H9 (cell line): ENCODE data around the gene CD27. TPM values are rescaled to one million over a fixed set of nuclear protein-coding genes. Genes with fewer than 3 reads are reported as not detected.

Experiments used
- DNase-seq: peaks from one replicate; pipeline ENCODE4 v3.0.0-alpha.2; 2017
- H2AFZ ChIP-seq: one replicate; pipeline ENCODE4 v1.6.1; 2013; ENCODE audit warnings: mild to moderate bottlenecking, low read length, control low read depth, moderate library complexity
- H2AK5ac ChIP-seq: 2 replicates; pipeline ENCODE4 v1.6.1; 2013; ENCODE audit warnings: low read length, control low read depth, mixed read lengths; ENCODE audit not compliant: insufficient read length
- H2BK120ac ChIP-seq: one replicate; pipeline ENCODE4 v1.6.1; 2013; ENCODE audit warnings: low read depth, mild to moderate bottlenecking, low read length, control low read depth, inconsistent platforms; ENCODE audit not compliant: poor library complexity, severe bottlenecking
- H2BK12ac ChIP-seq: 2 replicates; pipeline ENCODE4 v1.6.1; 2013; ENCODE audit warnings: low read length, control low read depth, mixed read lengths, low read depth; ENCODE audit not compliant: insufficient read length
- H2BK15ac ChIP-seq: 2 replicates; pipeline ENCODE4 v1.6.1; 2013; ENCODE audit warnings: low read depth, low read length, control low read depth
- H2BK20ac ChIP-seq: one replicate; pipeline ENCODE4 v1.6.1; 2013; ENCODE audit warnings: low read depth, mild to moderate bottlenecking, low read length, control low read depth, inconsistent platforms; ENCODE audit not compliant: poor library complexity, severe bottlenecking
- H2BK5ac ChIP-seq: 2 replicates; pipeline ENCODE4 v1.6.1; 2013; ENCODE audit warnings: low read length, control low read depth, mixed read lengths; ENCODE audit not compliant: insufficient read length
- H3K14ac ChIP-seq: 2 replicates; pipeline ENCODE4 v1.6.1; 2013; ENCODE audit warnings: low read length, control low read depth; ENCODE audit not compliant: insufficient read depth
- H3K18ac ChIP-seq: 2 replicates; pipeline ENCODE4 v1.6.1; 2013; ENCODE audit warnings: low read depth, mild to moderate bottlenecking, mixed read lengths, low read length, control low read depth; ENCODE audit not compliant: insufficient read length
- H3K23ac ChIP-seq: 2 replicates; pipeline ENCODE4 v1.6.1; 2013; ENCODE audit warnings: low read length, control low read depth, mixed read lengths, low read depth; ENCODE audit not compliant: insufficient read length
- H3K23me2 ChIP-seq: 2 replicates; pipeline ENCODE4 v1.6.1; 2013; ENCODE audit warnings: low read depth, mild to moderate bottlenecking, mixed read lengths, low read length, control low read depth; ENCODE audit not compliant: insufficient read length, poor library complexity, severe bottlenecking
- H3K27ac ChIP-seq: 2 replicates; pipeline ENCODE4 v1.5.1; 2013; ENCODE audit warnings: low read length, control low read depth, mixed read lengths, low read depth; ENCODE audit not compliant: insufficient read length
- H3K27me3 ChIP-seq: 2 replicates; pipeline ENCODE4 v1.6.1; 2013; ENCODE audit warnings: low read length, control low read depth, inconsistent platforms; ENCODE audit not compliant: insufficient read depth
- H3K4ac ChIP-seq: 2 replicates; pipeline ENCODE4 v1.6.1; 2013; ENCODE audit warnings: low read depth, mild to moderate bottlenecking, control low read depth, inconsistent platforms, low read length, moderate library complexity
- H3K4me1 ChIP-seq: 2 replicates; pipeline ENCODE4 v1.6.1; 2013; ENCODE audit warnings: low read length, control low read depth, inconsistent platforms; ENCODE audit not compliant: insufficient read depth
- H3K4me2 ChIP-seq: 2 replicates; pipeline ENCODE4 v1.6.1; 2013; ENCODE audit warnings: low read length, control low read depth, mixed read lengths; ENCODE audit not compliant: insufficient read length, insufficient read depth
- H3K56ac ChIP-seq: 2 replicates; pipeline ENCODE4 v1.6.1; 2013; ENCODE audit warnings: low read depth, mild to moderate bottlenecking, mixed read lengths, low read length, control low read depth; ENCODE audit not compliant: insufficient read length
- H3K79me1 ChIP-seq: 2 replicates; pipeline ENCODE4 v1.6.1; 2013; ENCODE audit warnings: low read depth, mild to moderate bottlenecking, moderate library complexity, low read length, control low read depth, inconsistent platforms; ENCODE audit not compliant: insufficient read depth, poor library complexity, severe bottlenecking
- H3K79me2 ChIP-seq: 2 replicates; pipeline ENCODE4 v1.6.1; 2013; ENCODE audit warnings: low read length, control low read depth, inconsistent platforms; ENCODE audit not compliant: insufficient read depth
- H3K9ac ChIP-seq: 2 replicates; pipeline ENCODE4 v1.6.1; 2013; ENCODE audit warnings: low read length, control low read depth, mixed read lengths; ENCODE audit not compliant: insufficient read length; ENCODE audit errors: extremely low read depth
- H3K9me3 ChIP-seq: one replicate; pipeline ENCODE4 v1.6.1; 2013; ENCODE audit warnings: low read depth, low read length, inconsistent platforms; ENCODE audit not compliant: control insufficient read depth
- H3T11ph ChIP-seq: one replicate; pipeline ENCODE4 v1.6.1; 2013; ENCODE audit warnings: mild to moderate bottlenecking, low read length, control low read depth, inconsistent platforms
- H4K20me1 ChIP-seq: one replicate; pipeline ENCODE4 v1.6.1; 2013; ENCODE audit not compliant: control insufficient read depth, insufficient read length, insufficient read depth
- H4K5ac ChIP-seq: 2 replicates; pipeline ENCODE4 v1.6.1; 2013; ENCODE audit warnings: low read depth, mild to moderate bottlenecking, mixed read lengths, low read length, control low read depth; ENCODE audit not compliant: insufficient read length
- H4K8ac ChIP-seq: replicated peaks from 2 replicates; pipeline ENCODE4 v1.6.1; 2013; ENCODE audit warnings: low read length, control low read depth, mixed read lengths, low read depth; ENCODE audit not compliant: insufficient read length
- H4K91ac ChIP-seq: 2 replicates; pipeline ENCODE4 v1.6.1; 2013; ENCODE audit warnings: low read depth, mild to moderate bottlenecking, moderate library complexity, mixed read lengths, low read length, control low read depth; ENCODE audit not compliant: insufficient read length
- H3K27ac Mint-ChIP-seq, 3 experiments: 2 replicates in 2 of 3; 3 replicates in 1 of 3; pipeline ENCODE4 v1.8.0; 2020 to 2021; ENCODE audit warnings: mixed read lengths in 3 of 3, mild to moderate bottlenecking in 1 of 3, moderate library complexity in 1 of 3
- H3K27me3 Mint-ChIP-seq: 2 replicates; pipeline ENCODE4 v1.8.0; 2021; ENCODE audit warnings: low read depth, mild to moderate bottlenecking, moderate library complexity, mixed read lengths
- H3K36me3 Mint-ChIP-seq, 3 experiments: 2 replicates in 2 of 3; 3 replicates in 1 of 3; pipeline ENCODE4 v1.8.0; 2020 to 2021; ENCODE audit warnings: low read depth in 3 of 3, mixed read lengths in 3 of 3; ENCODE audit not compliant: insufficient read depth in 1 of 3
- H3K4me1 Mint-ChIP-seq, 2 experiments: 2 replicates each; pipeline ENCODE4 v1.8.0; 2020; ENCODE audit warnings: mixed read lengths in 2 of 2
- H3K4me3 Mint-ChIP-seq, 2 experiments: 2 replicates in 1 of 2; 3 replicates in 1 of 2; pipeline ENCODE4 v1.8.0; 2020 to 2021; ENCODE audit warnings: mild to moderate bottlenecking in 2 of 2, mixed read lengths in 2 of 2, moderate library complexity in 1 of 2
- H3K9me3 Mint-ChIP-seq, 2 experiments: 2 replicates in 1 of 2; 3 replicates in 1 of 2; pipeline ENCODE4 v1.8.0; 2020; ENCODE audit warnings: mild to moderate bottlenecking in 2 of 2, mixed read lengths in 2 of 2, moderate library complexity in 1 of 2
- WGBS: extraction: QIAGEN DNeasy Blood & Tissue Kit; methylation state at CpG from one replicate; pipeline ENCODE4 v1.1.7; 2013; ENCODE audit warnings: missing lambda C conversion rate, low lambda C conversion rate, mixed read lengths; ENCODE audit not compliant: insufficient read length; ENCODE audit errors: extremely low coverage; 5-methylcytosine and 5-hydroxymethylcytosine counted together
- total RNA-seq: library from RNA; stranded (reverse); gene quantifications from 2 replicates; pipeline ENCODE4 v1.2.1, GENCODE V29; 2021
- TF ChIP-seq, protein P1 (sequence below): fragments of 200-600 bp; sonication (generic); conservative IDR thresholded peaks from 3 replicates; pipeline ENCODE4 v1.8.0; 2021; ENCODE audit warnings: antibody characterized with exemption, mild to moderate bottlenecking

The CD27 gene
- total RNA-seq, 1 experiment from 2014 or later = 0.37 TPM

DNA sequence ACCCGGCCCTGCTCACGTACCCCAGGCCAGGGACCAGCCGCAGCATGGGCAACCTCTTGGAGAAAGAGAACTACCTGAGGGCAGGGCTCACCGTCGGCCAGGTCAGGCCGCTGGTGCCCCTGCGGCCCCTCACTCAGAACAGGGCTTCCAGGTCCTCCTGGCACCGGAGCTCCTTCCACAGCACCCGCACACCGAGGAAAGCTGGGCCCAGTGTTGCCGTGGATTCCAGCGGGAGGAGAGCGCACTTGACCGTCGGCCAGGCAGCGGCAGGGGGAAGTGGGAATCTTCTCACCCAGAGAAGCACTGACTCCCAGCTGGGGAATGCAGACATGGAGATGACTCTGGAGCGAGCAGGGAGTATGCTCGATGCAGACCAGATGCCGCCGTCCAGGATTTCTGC is 33.7 kb downstream of the CD27 start:
- no peak overlapping the region for H3T11ph ChIP-seq
- H3K23ac ChIP-seq = no peak overlapping the region
- H3K79me2 ChIP-seq = no peaks in the 10 kb centered on the region
- no peak for DNase-seq
- H3K79me1 ChIP-seq = no peaks in the 10 kb centered on the region
- no peak overlapping the region for H3K56ac ChIP-seq
- no peak overlapping the region for H2BK20ac ChIP-seq
- no peak overlapping the region for H4K5ac ChIP-seq
- no peak overlapping the region for H3K14ac ChIP-seq
- H2AK5ac ChIP-seq = no peak overlapping the region
- no peak overlapping the region for H4K91ac ChIP-seq
- Mint-ChIP-seq H3K27me3 (peaks cover 19% of the 10 kb centered on the region), H3K27ac (no peak overlapping the region), H3K9me3 (peaks cover 14 to 16% of the 10 kb centered on the region in 2 experiments), H3K36me3 (peaks cover 4 to 6% (median 5%) of the 10 kb centered on the region in 3 experiments; a peak in 4 of 7 replicates), H3K4me1 (peaks cover 0 to 3% of the 10 kb centered on the region in 2 experiments; a peak in 1 of 4 replicates), H3K4me3 (no peak overlapping the region)
- H2AFZ ChIP-seq = no peak overlapping the region
- no peak overlapping the region for H2BK12ac ChIP-seq
- H3K18ac ChIP-seq = no peak overlapping the region
- no peak overlapping the region for H3K4ac ChIP-seq
- H3K23me2 ChIP-seq = peaks cover 2% of the 10 kb centered on the region
- H3K27me3 ChIP-seq = no peaks in the 10 kb centered on the region
- H3K27ac ChIP-seq = no peak overlapping the region
- no peak overlapping the region; the same call in 1 of the 2 replicates for H2BK15ac ChIP-seq
- no peaks in the 10 kb centered on the region for H4K20me1 ChIP-seq
- no CpG with 5 or more reads among the region's 20 CpGs for WGBS
- H3K9ac ChIP-seq = no peak overlapping the region
- no peaks in the 10 kb centered on the region for H3K4me1 ChIP-seq
- no peak overlapping the region for H2BK120ac ChIP-seq
- no peaks in the 10 kb centered on the region for H3K9me3 ChIP-seq
- no peak overlapping the region for H2BK5ac ChIP-seq
- TF ChIP-seq, protein P1, sequence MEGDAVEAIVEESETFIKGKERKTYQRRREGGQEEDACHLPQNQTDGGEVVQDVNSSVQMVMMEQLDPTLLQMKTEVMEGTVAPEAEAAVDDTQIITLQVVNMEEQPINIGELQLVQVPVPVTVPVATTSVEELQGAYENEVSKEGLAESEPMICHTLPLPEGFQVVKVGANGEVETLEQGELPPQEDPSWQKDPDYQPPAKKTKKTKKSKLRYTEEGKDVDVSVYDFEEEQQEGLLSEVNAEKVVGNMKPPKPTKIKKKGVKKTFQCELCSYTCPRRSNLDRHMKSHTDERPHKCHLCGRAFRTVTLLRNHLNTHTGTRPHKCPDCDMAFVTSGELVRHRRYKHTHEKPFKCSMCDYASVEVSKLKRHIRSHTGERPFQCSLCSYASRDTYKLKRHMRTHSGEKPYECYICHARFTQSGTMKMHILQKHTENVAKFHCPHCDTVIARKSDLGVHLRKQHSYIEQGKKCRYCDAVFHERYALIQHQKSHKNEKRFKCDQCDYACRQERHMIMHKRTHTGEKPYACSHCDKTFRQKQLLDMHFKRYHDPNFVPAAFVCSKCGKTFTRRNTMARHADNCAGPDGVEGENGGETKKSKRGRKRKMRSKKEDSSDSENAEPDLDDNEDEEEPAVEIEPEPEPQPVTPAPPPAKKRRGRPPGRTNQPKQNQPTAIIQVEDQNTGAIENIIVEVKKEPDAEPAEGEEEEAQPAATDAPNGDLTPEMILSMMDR = no peak
- H4K8ac ChIP-seq = no peak overlapping the region
- no peak overlapping the region for H3K4me2 ChIP-seq
